Mesothelial cell of epicardium (in vitro differentiated cells): ENCODE measurements around the gene SLC38A1. TPM values are rescaled to one million over a fixed set of nuclear protein-coding genes. Genes with fewer than 3 reads are reported as not detected.

Experiments used
- DNase-seq, 2 experiments: peaks; one replicate each; pipeline ENCODE4 v3.0.0; 2021; ENCODE audit warnings: low spot score in 2 of 2; ENCODE audit not compliant: unreplicated experiment in 2 of 2
- H3K27ac Mint-ChIP-seq: 2 replicates; pipeline ENCODE4 v1.8.0; 2021; ENCODE audit warnings: mixed read lengths
- H3K27me3 Mint-ChIP-seq: 2 replicates; pipeline ENCODE4 v1.8.0; 2021; ENCODE audit warnings: low read depth, mixed read lengths
- H3K36me3 Mint-ChIP-seq: 2 replicates; pipeline ENCODE4 v1.8.0; 2021; ENCODE audit warnings: mixed read lengths
- H3K4me1 Mint-ChIP-seq: 2 replicates; pipeline ENCODE4 v1.8.0; 2021; ENCODE audit warnings: mixed read lengths
- H3K4me3 Mint-ChIP-seq: 2 replicates; pipeline ENCODE4 v1.8.0; 2021; ENCODE audit warnings: mild to moderate bottlenecking, moderate library complexity, mixed read lengths
- H3K9me3 Mint-ChIP-seq: 2 replicates; pipeline ENCODE4 v1.8.0; 2021; ENCODE audit warnings: mixed read lengths
- CTCF ChIP-seq: fragments of 200-600 bp; sonication (generic); IDR thresholded peaks from one replicate; pipeline ENCODE4 v1.5.0; 2021; ENCODE audit warnings: antibody characterized with exemption; ENCODE audit not compliant: unreplicated experiment
- total RNA-seq: library from RNA; stranded (reverse); gene quantifications from 3 replicates; pipeline ENCODE4 v1.2.1, GENCODE V29; 2021

SLC38A1 gene
- total RNA-seq, 1 donor from 2014 or later = 114 TPM

GRCh38 chr12:46188170-46188569 is 80.7 kb downstream of the SLC38A1 start:
- DNase-seq = no peak
- peaks cover 40% of the 10 kb centered on the region for H3K36me3 Mint-ChIP-seq
- H3K9me3 Mint-ChIP-seq = peaks cover 27% of the 10 kb centered on the region
- no peaks in the 10 kb centered on the region for H3K27me3 Mint-ChIP-seq
- no peak overlapping the region for H3K4me3 Mint-ChIP-seq
- peaks cover 5% of the 10 kb centered on the region for H3K4me1 Mint-ChIP-seq
- TF ChIP-seq CTCF = no peak
- H3K27ac Mint-ChIP-seq = no peak overlapping the region

GRCh38 chr12:46187023-46187422 is 81.8 kb downstream of the SLC38A1 start:
- Mint-ChIP-seq H3K4me3 (no peak overlapping the region), H3K36me3 (peaks cover 28% of the 10 kb centered on the region), H3K27ac (no peak overlapping the region), H3K4me1 (peaks cover 5% of the 10 kb centered on the region), H3K9me3 (peaks cover 16% of the 10 kb centered on the region), H3K27me3 (no peaks in the 10 kb centered on the region)
- DNase-seq = no peak
- TF ChIP-seq CTCF = no peak

- no peaks in the 10 kb centered on the region for H3K27me3 Mint-ChIP-seq
- peaks cover 6% of the 10 kb centered on the region for H3K9me3 Mint-ChIP-seq
- no peak overlapping the region for H3K4me3 Mint-ChIP-seq
- H3K4me1 Mint-ChIP-seq = peaks cover 5% of the 10 kb centered on the region
- H3K27ac Mint-ChIP-seq = no peak overlapping the region
- no peak for TF ChIP-seq CTCF
- no peak for DNase-seq
- peaks cover 21% of the 10 kb centered on the region for H3K36me3 Mint-ChIP-seq
Observed at GRCh38 chr12:46186088-46186487, 82.8 kb downstream of the SLC38A1 start.

- no peaks in the 10 kb centered on the region for H3K27me3 Mint-ChIP-seq
- H3K27ac Mint-ChIP-seq = no peak overlapping the region
- no peak overlapping the region for H3K4me3 Mint-ChIP-seq
- peaks cover 2% of the 10 kb centered on the region for H3K9me3 Mint-ChIP-seq
- DNase-seq = no peak
- H3K36me3 Mint-ChIP-seq = peaks cover 17% of the 10 kb centered on the region
- peaks cover 5% of the 10 kb centered on the region for H3K4me1 Mint-ChIP-seq
- no peak for TF ChIP-seq CTCF
Observed at GRCh38 chr12:46185686-46186085, 83.2 kb downstream of the SLC38A1 start.

- Mint-ChIP-seq H3K9me3 (no peaks in the 10 kb centered on the region), H3K27me3 (no peaks in the 10 kb centered on the region), H3K4me3 (no peak overlapping the region), H3K36me3 (peaks cover 11% of the 10 kb centered on the region), H3K27ac (no peak overlapping the region), H3K4me1 (peaks cover 5% of the 10 kb centered on the region)
- no peak for TF ChIP-seq CTCF
- no peak for DNase-seq
Observed at GRCh38 chr12:46184798-46185595, 83.8 kb downstream of the SLC38A1 start.
